ENCODE data around the gene RHBDL2.
"Not testable (repeated sequence)": the region's sequence is repeated elsewhere in the genome, so short reads cannot be mapped to it uniquely, and the experiment has no call there.

GRCh38 chr1:38845088-38845487 lies 96.5 kb downstream of the RHBDL2 start:
- not testable (repeated sequence) for TF ChIP-seq CTCF, POLR2A (IDR thresholded peaks at IDR 0.05)
